IgD-negative memory B cell (primary cell): ENCODE results near the gene ULBP3. TPM values are rescaled to one million over a fixed set of nuclear protein-coding genes. Genes with fewer than 3 reads are reported as not detected.
"Not testable (repeated sequence)": the region's sequence is repeated elsewhere in the genome, so short reads cannot be mapped to it uniquely, and the experiment has no call there.

Source experiments
- H3K27ac Mint-ChIP-seq, 3 donors: one replicate each; pipeline ENCODE4 v1.8.0; 2020 to 2022; ENCODE audit warnings: mild to moderate bottlenecking in 3 of 3, mixed read lengths in 3 of 3, moderate library complexity in 1 of 3
- H3K27me3 Mint-ChIP-seq: one replicate; pipeline ENCODE4 v1.8.0; 2021; ENCODE audit warnings: mixed read lengths
- H3K36me3 Mint-ChIP-seq: one replicate; pipeline ENCODE4 v1.8.0; 2020; ENCODE audit warnings: mild to moderate bottlenecking, mixed read lengths
- H3K4me1 Mint-ChIP-seq, 3 donors: one replicate each; pipeline ENCODE4 v1.8.0; 2020 to 2022; ENCODE audit warnings: mixed read lengths in 3 of 3, mild to moderate bottlenecking in 1 of 3
- H3K4me3 Mint-ChIP-seq, 4 donors: one replicate each; pipeline ENCODE4 v1.8.0; 2020 to 2022; ENCODE audit warnings: mild to moderate bottlenecking in 4 of 4, mixed read lengths in 4 of 4, moderate library complexity in 3 of 4
- H3K9me3 Mint-ChIP-seq, 3 donors: one replicate each; pipeline ENCODE4 v1.8.0; 2020 to 2021; ENCODE audit warnings: mixed read lengths in 3 of 3, mild to moderate bottlenecking in 1 of 3
- polyA plus RNA-seq: library from polyadenylated mRNA; unstranded; fragments of 300-500 nt; fragmentation: Illumina TruSeq; gene quantifications from one replicate; pipeline ENCODE4 v1.2.3, GENCODE V29; 2021

ULBP3 gene
- polyA plus RNA-seq, 1 donor from 2014 or later = 1.1 TPM

DNA sequence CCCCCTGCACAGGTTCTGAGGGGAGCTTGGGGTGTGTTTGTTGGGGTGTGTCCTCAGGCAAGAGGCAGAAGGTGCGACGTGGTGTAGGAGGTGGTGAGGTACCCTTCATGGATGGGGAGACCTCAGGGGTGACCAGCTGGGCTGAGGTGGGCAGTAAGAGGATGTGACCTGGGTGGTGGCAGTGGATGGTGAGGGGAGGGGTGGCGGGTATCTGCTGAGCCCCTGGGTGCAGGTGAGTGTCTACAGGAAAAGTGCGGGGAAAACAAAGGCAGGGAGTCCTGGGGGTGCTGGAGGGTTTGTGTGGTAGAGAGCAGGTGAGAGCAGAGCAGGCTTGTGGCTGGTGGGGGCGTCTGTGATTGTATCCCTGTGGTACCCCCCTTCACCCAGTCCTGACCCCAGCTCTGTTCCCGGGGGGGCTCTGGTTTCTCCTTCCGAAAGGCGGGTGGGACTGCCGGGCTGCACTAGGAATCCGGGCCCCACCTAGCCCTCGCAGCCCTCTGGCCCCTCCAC, 44.2 kb downstream of the ULBP3 start:
- H3K9me3 Mint-ChIP-seq = peaks cover 0 to 2% (median 0%) of the 10 kb centered on the region in 3 donors
- H3K36me3 Mint-ChIP-seq = no peaks in the 10 kb centered on the region
- no peak overlapping the region for H3K27ac Mint-ChIP-seq
- H3K27me3 Mint-ChIP-seq = peaks cover 19% of the 10 kb centered on the region
- peaks cover 9 to 14% (median 13%) of the 10 kb centered on the region in 3 donors for H3K4me1 Mint-ChIP-seq
- H3K4me3 Mint-ChIP-seq = peak overlapping the region in 1 of 4 donors; percentile 39

DNA sequence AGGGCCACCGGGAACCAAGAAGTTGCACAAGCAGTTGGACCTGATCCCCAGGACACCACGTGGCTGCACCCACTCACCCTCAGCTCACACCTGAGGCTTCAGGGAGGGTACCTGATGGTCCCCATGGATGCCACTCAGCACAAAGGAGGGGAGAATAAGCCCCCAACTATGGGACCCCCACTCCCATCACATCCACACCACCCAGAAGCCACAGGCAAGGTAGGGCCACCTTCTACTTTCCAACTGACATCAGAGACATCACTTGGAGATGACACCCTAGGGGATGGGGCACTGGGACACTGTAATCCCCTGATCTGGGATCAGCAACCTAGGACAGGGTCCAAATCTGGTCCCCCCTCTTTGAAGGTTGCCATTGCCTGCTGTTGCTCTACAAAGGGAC, 44.9 kb downstream of the ULBP3 start:
- Mint-ChIP-seq H3K4me3 (peak overlapping the region in 1 of 4 donors; percentile 23), H3K27me3 (peaks cover 18% of the 10 kb centered on the region)
- H3K9me3 Mint-ChIP-seq, H3K4me1 Mint-ChIP-seq, H3K36me3 Mint-ChIP-seq, H3K27ac Mint-ChIP-seq: not testable (repeated sequence)

DNA sequence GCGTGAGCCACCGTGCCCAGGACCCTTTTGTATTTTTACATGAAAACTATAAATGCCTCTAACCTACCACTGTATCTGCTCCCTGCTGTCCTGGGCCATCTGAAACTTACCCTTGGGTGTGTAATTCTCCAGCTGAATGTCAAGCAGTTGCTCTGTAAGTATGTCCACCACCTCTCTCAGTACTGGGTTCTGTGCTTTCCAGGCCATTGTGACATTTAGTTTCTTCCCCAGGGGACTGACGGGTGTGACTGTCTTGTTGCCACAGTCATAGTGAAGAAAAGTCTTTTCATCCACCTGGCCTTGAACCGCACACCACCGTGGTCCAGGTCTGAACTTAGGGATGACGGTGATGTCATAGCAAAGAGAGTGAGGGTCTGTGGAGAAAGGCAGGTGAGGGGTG, 47.1 kb downstream of the ULBP3 start:
- H3K36me3 Mint-ChIP-seq, H3K27ac Mint-ChIP-seq, H3K9me3 Mint-ChIP-seq, H3K4me3 Mint-ChIP-seq, H3K4me1 Mint-ChIP-seq: not testable (repeated sequence)
- H3K27me3 Mint-ChIP-seq = peaks cover 25% of the 10 kb centered on the region

DNA sequence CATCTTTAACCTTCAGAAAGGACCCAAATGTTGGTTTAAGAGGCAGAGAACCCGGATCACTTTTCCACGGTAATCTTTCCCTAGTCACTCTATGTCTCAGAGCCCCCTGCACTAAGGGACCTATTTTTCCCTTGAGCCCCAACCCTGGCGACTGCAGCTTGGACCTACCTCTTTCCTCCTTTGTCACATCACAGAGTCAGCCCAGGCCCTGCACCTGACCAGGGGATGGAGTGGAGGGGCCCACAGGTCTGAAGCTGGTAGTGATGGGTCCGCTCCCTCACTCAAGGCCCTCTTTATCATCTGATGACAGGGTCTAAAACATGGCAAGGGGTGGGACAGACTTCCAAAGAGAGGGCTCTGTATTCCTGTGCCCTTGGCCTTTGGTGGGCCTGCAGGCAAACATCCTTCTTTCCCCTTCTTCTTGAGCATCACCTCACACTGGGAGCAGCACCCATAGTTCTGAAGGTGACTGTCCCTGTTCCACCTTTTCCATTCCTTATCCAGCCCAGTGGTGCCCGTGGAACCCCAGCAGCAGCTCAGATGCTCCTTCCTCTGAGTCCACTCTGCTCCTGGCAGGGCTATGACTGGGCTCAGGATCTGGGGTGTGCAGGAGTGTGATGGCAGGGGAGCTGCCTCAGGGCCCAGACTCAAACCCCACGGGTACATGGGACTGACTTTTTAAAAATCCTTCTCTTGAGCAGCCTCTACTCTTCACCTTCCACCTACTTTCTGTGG, 49.9 kb downstream of the ULBP3 start:
- no peak overlapping the region for H3K27ac Mint-ChIP-seq
- peaks cover 34% of the 10 kb centered on the region for H3K27me3 Mint-ChIP-seq

DNA sequence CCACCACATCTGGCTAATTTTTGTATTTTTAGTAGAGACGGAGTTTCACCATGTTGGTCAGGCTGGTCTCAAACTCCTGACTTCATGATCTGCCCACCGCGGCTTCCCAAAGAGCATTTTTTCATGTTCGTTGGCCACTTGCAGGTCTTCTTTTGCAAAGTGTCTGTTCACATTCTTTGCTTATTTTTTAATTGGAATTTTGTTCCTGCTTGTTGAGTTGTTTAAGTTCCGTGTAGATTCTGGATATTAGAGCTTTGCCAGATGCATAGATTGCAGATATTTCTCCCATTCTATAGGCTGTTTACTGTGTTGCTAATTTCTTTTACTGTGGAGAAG, 51.8 kb downstream of the ULBP3 start:
- H3K9me3 Mint-ChIP-seq, H3K36me3 Mint-ChIP-seq, H3K4me3 Mint-ChIP-seq, H3K4me1 Mint-ChIP-seq: not testable (repeated sequence)
- Mint-ChIP-seq H3K27me3 (peaks cover 49% of the 10 kb centered on the region), H3K27ac (peak overlapping the region in 2 of 3 donors; percentile 0 to 19)

More for the DNA sequence above, 49.9 kb downstream of the ULBP3 start:
- Mint-ChIP-seq H3K36me3 (no peaks in the 10 kb centered on the region), H3K4me1 (peaks cover 2 to 6% (median 5%) of the 10 kb centered on the region in 3 donors), H3K9me3 (no peaks in the 10 kb centered on the region), H3K4me3 (no peak overlapping the region)

DNA sequence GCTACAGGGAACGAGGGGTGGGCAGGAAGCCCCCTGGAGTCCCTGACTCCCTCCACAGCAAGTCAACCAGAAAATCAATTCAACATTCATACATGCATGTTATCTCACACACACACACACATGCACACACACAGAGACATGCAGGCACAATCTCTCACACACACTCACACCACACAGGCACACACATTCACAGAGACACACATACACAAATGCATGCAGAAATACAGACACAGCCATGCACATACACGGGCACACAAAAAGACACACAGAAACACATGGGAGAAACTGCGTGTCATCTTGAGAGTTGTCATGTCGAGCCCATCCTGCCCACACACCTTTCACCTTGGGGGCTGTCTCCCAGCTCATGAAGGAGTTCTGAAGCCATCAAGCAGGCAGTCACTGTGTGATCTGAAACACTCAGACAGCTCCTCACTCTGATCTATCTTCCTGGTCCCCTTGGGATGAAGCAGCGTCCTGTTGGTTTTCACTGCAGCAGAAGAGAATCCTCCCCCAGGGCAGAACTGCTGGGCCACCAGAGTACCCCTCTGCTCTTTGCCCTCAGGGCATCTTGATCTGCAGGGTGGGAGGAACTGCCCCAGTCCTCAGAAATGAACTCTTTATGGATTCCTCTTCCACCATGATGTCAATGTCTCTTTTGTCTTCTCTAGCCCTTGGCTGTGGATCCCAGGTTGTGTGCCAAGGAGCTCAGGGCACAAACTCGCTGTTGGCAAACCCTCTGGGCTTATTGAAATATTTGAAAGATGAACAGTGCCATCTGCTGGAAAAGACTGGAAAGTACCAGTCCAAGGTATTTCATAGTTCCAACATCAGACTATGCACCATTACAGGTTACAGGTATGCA, 52.4 kb downstream of the ULBP3 start:
- H3K27me3 Mint-ChIP-seq = peaks cover 52% of the 10 kb centered on the region

DNA sequence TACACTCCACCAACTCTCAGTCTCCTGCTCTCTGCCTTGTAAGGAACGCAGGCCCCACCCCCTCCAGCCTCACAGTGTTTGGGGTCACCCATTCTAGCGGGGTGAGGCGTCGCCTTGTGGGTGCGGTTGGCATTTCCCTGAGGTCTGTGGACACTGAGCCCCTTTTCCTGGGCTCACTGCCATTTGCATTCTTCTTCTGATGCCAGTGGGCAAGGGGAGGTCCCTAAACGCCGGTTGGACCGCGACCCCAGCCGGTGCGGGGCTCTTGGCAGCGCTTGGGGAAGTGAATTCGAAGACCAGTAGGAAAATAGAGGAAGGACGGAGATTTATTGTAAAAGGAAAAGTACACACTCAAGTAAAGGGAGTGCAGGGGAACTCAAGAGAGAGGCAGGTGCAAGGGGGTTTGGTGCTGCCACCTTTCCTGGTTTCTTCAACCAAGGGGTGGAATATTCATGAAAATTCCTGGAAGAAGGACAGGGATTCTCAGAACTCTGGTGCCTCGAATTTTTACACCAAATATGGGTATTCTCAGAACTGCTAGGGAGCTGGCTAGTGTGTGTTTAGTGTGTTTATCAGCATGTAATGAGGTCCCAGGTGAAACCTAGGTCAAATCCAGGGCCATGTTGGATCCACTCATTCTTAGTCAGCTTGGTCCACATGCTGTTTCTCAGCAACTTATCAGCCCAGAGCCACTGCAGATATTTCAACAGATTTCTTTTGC, 53.5 kb downstream of the ULBP3 start:
- Mint-ChIP-seq H3K4me3 (peak overlapping the region in 2 of 4 donors; percentile 23 to 79), H3K27me3 (peaks cover 59% of the 10 kb centered on the region)
- H3K4me1 Mint-ChIP-seq, H3K36me3 Mint-ChIP-seq, H3K27ac Mint-ChIP-seq, H3K9me3 Mint-ChIP-seq: not testable (repeated sequence)

More for the DNA sequence above, 52.4 kb downstream of the ULBP3 start:
- Mint-ChIP-seq H3K9me3 (no peaks in the 10 kb centered on the region), H3K4me3 (peak overlapping the region in 2 of 4 donors; percentile 2 to 6), H3K36me3 (no peaks in the 10 kb centered on the region), H3K27ac (peak overlapping the region in 2 of 3 donors; percentile 3 to 19), H3K4me1 (peaks cover 2 to 8% (median 5%) of the 10 kb centered on the region in 3 donors)

DNA sequence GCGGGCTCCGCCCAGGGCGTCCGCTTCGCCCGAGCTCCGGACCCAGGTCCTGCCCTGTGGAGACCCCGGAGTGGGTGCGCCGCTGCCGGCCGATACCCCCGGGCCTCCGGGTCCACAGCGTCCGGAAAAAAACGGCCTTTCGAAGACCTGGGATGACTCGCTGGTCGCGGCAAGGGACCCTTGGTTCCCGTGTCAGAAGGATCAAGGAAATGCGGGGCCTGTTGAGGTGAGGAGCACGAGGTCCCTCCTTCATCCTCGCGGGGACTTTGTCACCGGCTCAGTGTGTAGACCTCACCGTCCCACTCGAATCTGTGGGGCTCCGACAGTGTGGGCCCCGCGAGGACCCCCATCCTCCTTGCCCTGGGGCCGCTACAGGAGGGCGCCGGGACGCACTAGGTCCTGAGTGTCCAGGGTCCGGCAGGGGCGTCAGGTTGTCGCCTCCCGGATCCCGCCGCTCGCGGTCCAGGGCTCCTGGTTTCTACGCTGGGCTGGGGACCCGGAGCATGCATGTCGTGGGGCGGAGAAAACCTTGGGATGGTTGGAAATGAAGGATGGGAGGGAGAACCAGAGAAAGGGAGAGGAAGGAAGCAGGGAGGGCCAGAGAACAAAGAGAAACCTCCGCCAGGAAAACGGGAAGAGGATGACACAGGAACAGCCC, 54.2 kb downstream of the ULBP3 start:
- not testable (repeated sequence) for H3K4me3 Mint-ChIP-seq, H3K4me1 Mint-ChIP-seq, H3K36me3 Mint-ChIP-seq, H3K9me3 Mint-ChIP-seq, H3K27ac Mint-ChIP-seq
- H3K27me3 Mint-ChIP-seq = peaks cover 66% of the 10 kb centered on the region

DNA sequence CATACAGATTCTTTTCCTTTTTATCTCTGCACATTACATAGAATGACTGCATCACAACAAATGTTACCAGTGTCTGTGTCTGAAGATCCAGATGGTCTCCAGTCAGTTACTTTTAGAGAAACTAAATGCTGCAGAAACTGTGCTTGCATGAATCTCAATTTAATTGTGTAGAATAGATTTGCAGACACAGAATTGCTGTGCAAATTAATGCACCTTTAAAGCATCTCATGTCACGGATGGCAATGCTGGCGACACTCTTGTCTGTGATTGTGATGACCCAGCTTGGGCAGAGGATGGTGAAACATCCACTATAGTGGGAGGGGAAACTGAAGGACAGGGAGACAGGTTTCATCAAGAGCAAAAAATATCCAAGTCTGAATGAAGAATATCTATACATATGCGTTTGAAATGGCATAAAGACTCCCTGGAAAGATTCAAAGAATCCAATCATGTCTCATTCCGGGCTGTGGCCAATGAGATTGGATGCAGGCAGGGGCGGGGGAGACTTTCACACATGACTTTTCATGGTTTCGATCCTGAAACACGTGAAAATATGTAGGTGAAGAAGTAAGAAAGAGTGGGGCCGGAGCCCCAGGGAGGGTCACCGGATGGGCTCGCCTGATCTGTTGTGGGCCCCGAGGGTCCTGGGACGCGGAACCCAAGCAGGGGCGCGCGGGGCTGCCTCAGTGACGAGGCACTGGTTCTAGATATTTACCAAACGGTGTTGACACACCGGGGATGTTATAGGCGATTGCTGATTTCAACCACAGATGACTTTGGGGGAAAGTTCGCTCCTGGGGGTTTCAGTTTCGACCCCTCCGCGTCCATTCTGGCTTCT, 54.9 kb downstream of the ULBP3 start:
- not testable (repeated sequence) for H3K27ac Mint-ChIP-seq, H3K9me3 Mint-ChIP-seq, H3K4me1 Mint-ChIP-seq, H3K36me3 Mint-ChIP-seq
- H3K4me3 Mint-ChIP-seq = peak overlapping the region in 3 of 4 donors; percentile 13 to 67 (median 58)
- H3K27me3 Mint-ChIP-seq = peaks cover 68% of the 10 kb centered on the region

DNA sequence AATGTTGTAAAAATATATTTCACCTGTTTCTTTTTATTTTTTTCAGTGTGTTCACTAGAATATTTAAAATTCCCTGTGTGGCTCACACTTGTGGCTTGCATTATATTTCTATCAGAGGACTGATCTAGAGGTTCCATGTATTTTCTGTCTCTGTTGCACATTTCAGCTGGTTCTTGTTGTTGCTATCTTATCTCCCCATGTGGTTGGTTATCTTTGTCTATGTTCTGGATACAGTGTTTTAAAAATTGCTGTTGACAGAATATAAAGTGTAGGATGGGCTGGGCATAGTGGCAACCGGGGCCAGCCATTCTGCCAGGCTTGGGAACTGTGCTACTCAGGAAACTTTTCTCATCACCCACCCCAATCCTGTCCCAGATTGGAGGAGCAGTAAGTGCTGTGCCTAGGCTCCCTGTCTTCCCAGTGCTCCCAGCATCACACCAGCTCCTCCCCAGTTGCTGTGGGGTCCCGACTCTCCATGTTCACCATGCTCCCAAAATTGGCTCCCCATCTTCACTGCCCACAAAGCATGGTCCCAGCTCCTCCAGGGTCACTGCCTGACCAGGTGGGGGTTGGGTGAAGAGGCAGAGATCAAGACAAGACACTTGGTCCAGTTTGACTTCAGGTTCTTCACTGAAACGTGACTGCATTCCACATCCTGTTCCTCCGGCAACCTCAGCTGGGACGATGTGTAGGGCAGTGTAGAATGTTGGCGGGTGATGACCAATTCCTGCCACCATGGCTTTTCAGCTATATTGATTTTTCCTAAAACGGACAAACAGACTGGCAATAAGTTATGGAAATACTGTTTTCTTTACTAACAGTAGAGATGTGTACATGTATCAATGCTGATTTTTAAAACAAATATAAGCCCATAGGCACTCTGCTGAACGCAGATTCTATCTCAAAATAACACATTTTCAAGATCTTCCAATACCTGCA, 55.8 kb downstream of the ULBP3 start:
- not testable (repeated sequence) for H3K9me3 Mint-ChIP-seq, H3K4me3 Mint-ChIP-seq, H3K36me3 Mint-ChIP-seq
- H3K27ac Mint-ChIP-seq = peak overlapping the region in 1 of 3 donors; percentile 63
- peaks cover 69% of the 10 kb centered on the region for H3K27me3 Mint-ChIP-seq
- peaks cover 2 to 11% (median 5%) of the 10 kb centered on the region in 3 donors for H3K4me1 Mint-ChIP-seq
